ENCODE measurements around the gene VEZF1.
"Not testable (repeated sequence)": the region's sequence is repeated elsewhere in the genome, so short reads cannot be mapped to it uniquely, and the experiment has no call there.

VEZF1 gene

DNA sequence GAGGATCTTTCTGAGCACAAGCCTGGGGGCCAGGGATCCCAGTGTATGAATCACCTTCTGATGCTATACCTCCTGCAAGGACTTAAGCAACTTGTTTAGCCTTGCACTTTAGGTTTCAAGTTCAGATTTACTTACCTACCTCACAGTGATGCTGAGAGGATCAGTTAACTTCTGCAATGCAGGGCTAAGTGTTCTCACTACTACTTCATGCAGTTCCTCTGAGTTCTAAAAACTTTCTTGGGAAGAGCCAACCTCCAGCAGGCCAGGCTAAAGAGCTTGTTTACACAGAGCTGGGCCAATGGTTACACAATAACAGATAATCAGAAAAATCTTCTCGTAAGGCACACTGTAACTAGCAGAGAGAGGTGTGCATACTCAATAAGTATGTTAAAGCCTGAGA is 13.0 kb downstream of the VEZF1 start:
- DNase-seq (ENCODE audit: low read depth in 3 of 3, low spot score in 1 of 3) = no peak

GRCh38 chr17:57974053-57974824 is 13.8 kb downstream of the VEZF1 start:
- not testable (repeated sequence) for DNase-seq (ENCODE audit: low read depth in 3 of 3, low spot score in 1 of 3)

- DNase-seq (ENCODE audit: low read depth in 3 of 3, low spot score in 1 of 3) = no peak
Measured at GRCh38 chr17:57972151-57972550, 15.9 kb downstream of the VEZF1 start.

DNA sequence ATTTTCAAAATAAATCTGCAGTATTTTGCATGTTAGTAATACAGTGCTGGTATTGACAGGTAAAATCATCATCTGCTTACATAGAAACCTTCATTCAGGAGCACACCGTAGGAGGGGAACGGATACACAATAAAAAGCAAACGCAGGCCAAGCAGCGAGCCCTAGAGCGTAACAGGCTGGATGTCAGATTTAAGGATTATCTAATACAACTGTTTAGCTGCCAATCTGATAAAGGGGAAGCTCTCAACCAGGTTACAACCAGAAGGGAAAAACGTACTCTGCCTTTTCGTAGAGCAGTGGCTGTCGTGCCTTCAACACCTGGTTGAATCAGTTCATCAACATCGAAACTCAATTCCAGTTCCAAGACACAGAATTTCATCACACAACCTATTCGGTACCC is 16.5 kb downstream of the VEZF1 start:
- no peak for DNase-seq (ENCODE audit: low read depth in 3 of 3, low spot score in 1 of 3)

- DNase-seq (ENCODE audit: low read depth in 3 of 3, low spot score in 1 of 3) = no peak
Measured at GRCh38 chr17:57970710-57971109, 17.3 kb downstream of the VEZF1 start.

- DNase-seq (ENCODE audit: low read depth in 3 of 3, low spot score in 1 of 3) = no peak
Measured at GRCh38 chr17:57968456-57968855, 19.6 kb downstream of the VEZF1 start.

DNA sequence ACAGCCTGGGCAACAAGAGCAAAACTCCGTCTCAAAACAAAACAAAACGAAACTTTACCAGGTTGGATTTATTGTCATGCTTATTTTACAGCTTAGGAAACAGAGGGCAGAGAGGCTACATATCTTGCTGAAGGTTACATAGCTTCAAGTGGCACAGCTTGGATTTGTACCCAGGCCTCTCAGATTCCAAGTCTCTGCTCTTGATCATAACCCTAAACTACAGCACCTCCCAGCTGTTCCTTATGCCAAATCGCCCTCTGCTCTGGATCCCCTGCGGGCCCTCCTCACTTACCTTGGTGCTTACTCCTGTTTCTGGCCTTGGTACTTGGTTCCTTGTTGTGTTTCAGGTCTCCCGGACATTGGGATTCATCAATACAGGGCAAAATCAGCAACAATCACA is 21.2 kb downstream of the VEZF1 start:
- DNase-seq (ENCODE audit: low read depth in 3 of 3, low spot score in 1 of 3) = no peak

GRCh38 chr17:57966246-57966645 is 21.8 kb downstream of the VEZF1 start:
- no peak for DNase-seq (ENCODE audit: low read depth in 3 of 3, low spot score in 1 of 3)

DNA sequence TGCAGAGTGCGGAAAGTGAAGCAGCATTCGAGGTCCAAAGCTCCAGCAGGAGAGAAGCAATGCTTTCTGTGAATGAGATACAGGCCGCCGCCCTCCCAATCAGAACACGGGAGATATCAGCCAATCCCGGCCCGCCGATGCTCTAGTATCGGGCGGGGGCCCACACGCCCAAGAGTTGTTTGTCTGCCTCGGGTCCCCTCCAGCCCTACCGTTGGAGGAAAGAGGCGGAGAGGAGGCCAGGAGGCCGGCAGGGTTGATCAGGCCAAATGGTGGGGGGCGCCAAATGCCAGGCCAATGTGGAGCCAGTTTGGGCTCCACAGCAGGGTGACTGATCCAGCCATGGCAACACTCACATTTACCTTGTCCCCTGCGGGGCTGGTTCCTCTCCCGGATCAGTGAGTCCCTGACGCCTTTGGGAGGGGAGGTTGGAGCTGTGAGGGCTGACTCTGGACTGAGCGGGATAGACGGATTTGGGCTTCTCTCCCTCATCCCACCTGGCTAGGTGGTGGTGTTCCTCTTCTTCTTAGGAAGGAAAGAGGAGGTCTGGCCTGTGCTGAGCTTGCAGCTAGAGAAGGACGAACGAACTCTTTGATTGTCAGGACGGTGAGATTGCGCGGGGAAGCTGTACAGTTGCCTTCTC is 22.4 kb downstream of the VEZF1 start:
- no peak for DNase-seq (ENCODE audit: low read depth in 3 of 3, low spot score in 1 of 3)

GRCh38 chr17:57963149-57963511 is 24.9 kb downstream of the VEZF1 start:
- DNase-seq (ENCODE audit: low read depth in 3 of 3, low spot score in 1 of 3) = no peak

GRCh38 chr17:57962279-57963148 is 25.5 kb downstream of the VEZF1 start:
- no peak for DNase-seq (ENCODE audit: low read depth in 3 of 3, low spot score in 1 of 3)

DNA sequence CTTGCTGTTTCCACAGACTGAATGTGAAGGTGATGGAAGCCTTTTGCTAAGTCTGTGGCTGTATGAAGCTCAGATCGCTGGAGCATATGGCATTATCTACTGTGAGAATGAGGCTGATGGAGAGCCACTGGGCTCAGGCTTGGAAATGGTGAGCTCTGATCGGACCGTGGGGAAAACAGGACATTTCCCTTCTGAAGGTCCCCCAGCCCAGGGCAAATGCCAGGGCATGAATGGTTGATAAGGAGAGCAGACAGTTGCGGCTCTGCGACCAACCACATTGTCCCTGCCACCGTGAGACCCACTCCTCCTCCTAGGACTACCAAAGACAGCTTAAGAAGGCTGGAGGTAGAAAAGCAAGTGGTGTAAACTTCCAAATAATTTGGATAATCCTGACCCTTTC is 28.1 kb downstream of the VEZF1 start:
- DNase-seq (ENCODE audit: low read depth in 3 of 3, low spot score in 1 of 3) = no peak

DNA sequence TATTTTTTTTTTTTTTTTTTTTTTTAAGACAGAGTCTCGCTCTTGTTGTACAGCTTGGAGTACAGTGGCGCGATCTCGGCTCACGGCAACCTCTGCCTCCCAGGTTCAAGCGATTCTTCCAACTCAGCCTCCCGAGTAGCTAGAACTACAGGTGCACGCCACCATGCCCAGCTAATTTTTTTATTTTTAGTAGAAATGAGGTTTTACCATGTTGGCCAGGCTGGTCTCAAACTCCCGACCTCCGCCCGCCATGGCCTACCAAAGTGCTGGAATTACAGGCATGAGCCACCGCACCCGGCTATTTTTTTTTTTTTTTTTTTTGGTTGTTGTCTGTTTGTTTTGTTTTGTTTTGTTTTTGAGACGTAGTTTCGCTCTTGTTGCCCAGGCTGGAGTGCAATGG is 29.7 kb downstream of the VEZF1 start:
- not testable (repeated sequence) for DNase-seq (ENCODE audit: low read depth in 3 of 3, low spot score in 1 of 3)

DNA sequence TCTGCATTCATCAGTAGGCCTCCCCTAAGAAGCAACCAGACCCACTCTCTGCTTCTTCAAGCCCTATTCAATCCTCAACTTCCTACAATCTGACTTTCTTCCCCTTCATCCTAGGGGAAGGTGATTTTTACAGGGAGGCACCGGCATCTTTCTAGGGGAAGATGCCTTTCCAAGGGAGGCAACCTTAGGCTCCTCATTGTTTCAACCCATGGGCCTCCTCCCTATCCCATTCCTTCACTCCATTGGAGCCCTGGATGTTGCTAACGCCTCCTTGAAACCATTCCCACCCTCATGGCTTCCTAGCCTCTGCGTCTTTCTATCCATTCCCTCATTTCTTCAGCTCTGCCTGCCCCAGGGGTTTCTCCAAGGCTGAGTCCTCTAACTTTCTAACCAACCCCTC is 30.2 kb downstream of the VEZF1 start:
- DNase-seq (ENCODE audit: low read depth in 3 of 3, low spot score in 1 of 3) = no peak

- DNase-seq (ENCODE audit: low read depth in 3 of 3, low spot score in 1 of 3) = no peak
Measured at GRCh38 chr17:57957120-57957850, 30.8 kb downstream of the VEZF1 start.

DNA sequence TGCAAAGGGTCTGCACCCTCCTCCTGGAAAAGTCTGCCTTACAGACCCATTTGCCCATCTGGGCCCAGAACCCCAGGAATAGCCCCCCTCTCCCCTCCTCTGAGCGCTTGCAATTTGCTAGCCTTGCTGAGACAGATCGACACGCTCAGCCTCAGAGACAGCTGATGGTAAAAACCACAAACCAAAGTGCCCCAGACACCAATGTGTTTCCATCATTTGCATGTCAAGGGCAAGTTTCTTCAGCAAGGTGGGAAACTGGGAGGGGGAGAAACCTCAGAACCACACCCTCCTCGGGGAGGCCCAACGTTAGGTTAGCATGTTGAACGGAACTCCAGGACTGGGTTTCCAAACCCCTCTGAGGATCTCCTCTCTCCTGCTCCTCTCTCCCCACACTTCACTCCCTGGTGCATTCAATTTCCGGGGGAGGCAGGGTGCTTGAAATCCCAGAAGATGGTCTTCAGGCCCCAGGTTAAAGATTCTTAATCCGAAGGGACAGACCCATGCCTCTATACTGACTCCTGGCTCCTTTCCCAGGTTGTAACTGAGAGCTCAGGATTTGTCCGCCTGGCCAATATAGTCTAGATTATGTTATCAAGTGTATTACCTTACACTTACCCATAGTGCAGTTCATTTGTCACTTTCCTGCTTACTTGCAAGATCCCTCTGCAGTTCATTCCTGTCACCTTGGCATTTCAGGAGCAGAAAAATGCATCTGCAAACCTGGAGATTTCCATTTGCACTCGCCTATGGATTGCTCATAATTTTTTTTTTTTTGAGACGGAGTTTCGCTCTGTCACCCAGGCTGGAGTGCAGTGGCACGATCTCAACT is 31.5 kb downstream of the VEZF1 start:
- DNase-seq (ENCODE audit: low read depth in 3 of 3, low spot score in 1 of 3) = peak in 1 of 3 donors; percentile 7

- DNase-seq (ENCODE audit: low read depth in 3 of 3, low spot score in 1 of 3) = peak in 2 of 3 donors; percentile 47 to 57
Measured at GRCh38 chr17:57955183-57955931, 32.7 kb downstream of the VEZF1 start, which contains the start of gene CUEDC1. TSS of gene CUEDC1 (minus strand) at chr17:57955412. CDS start at chr17:57885564, 69,848 bp downstream.

DNA sequence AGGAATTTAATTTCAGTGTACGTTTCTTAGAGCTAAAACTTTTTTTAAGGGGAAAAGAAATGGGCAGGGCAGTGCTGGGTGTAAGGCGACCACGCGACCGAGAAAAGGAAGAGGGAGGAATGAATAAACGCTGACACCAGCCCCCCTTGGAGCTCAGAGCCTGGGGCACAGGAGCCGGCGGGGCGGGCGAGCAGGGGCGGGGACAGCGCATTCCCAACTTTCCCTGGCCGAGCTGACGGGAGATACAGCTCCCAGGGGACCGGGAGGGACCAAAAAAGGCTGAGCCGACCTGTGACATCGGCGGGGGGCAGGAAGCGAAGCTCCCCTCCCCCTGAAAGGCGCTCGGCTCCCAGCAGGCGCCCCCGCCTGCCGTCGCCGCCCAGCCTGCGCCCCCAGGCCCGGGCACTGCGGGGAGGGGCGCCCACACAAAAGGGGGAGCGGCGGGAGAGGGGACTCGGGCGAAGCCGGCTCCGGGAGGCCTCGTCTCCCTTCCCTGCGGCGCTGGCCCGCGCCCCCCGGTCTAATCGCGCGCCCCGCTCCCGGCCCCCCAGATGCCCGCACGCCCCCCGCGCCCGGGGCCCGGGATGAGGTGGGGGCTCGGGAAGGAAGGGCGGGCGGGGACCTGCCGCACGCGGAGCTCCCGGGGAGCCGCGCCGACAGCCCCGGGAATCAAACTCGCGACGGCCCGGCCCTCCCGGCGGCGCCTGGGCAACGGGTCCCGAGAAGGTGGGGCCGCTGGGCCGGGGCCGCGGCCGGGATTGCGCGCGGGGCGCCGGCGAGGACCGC is 33.5 kb downstream of the VEZF1 start:
- DNase-seq (ENCODE audit: low read depth in 3 of 3, low spot score in 1 of 3) = no peak
